Right ventricle myocardium superior (tissue), 1 donor: ENCODE results near the gene FYCO1. TPM values are rescaled to one million over a fixed set of nuclear protein-coding genes. Genes with fewer than 3 reads are reported as not detected.

ENCODE experiments used
- ATAC-seq: fragments of 200-7000 bp; cut with Tn5 transposase; one replicate; pipeline ENCODE4 v1.9.1; 2020; ENCODE audit warnings: mild to moderate bottlenecking; ENCODE audit not compliant: poor library complexity
- DNase-seq: peaks from one replicate; pipeline ENCODE4 v3.0.0-alpha.2; 2020
- intact Hi-C: fragments of 100-400 bp; cut with DNase I; formaldehyde crosslinking; loops from one replicate; pipeline ENCODE4 v1.11.2; 2022
- total RNA-seq: library from RNA; stranded (reverse); fragmentation: NEBNext Ultra II Directional; extraction: Animal tissue kit (Norgen Biotek cat#: 25700); gene quantifications from one replicate; pipeline ENCODE4 v1.2.1, GENCODE V29; 2021
- donor health status: DM: no; HTN: yes; CAD: no; lungs with severe emphysema.

The FYCO1 gene
- total RNA-seq, 1 donor from 2014 or later, result 120 TPM

- no peak for ATAC-seq
- no peak for DNase-seq
- intact Hi-C loops, result no loop called here
These were observed 111.0 kb downstream of the FYCO1 start for GRCh38 chr3:45884368-45885201.

- intact Hi-C loops, result no loop called here
- DNase-seq (no peak), ATAC-seq (peak; percentile 81)
These were observed 114.3 kb downstream of the FYCO1 start for GRCh38 chr3:45881078-45882022.

GRCh38 chr3:45880725-45881077, 114.9 kb downstream of the FYCO1 start:
- intact Hi-C loops, result no loop called here
- DNase-seq (no peak), ATAC-seq (no peak)

GRCh38 chr3:45878124-45878523, 117.5 kb downstream of the FYCO1 start:
- DNase-seq, result no peak
- intact Hi-C loops, result no loop called here
- ATAC-seq, result no peak

- ATAC-seq (no peak), DNase-seq (no peak)
- intact Hi-C loops, result no loop called here
These were observed 120.8 kb downstream of the FYCO1 start for GRCh38 chr3:45874677-45875346.

GRCh38 chr3:45873638-45874037, 122.0 kb downstream of the FYCO1 start:
- intact Hi-C loops, result no loop called here
- DNase-seq (no peak), ATAC-seq (no peak)

- intact Hi-C loops, result no loop called here
- ATAC-seq, result no peak
- no peak for DNase-seq
These were observed 122.6 kb downstream of the FYCO1 start for GRCh38 chr3:45873036-45873435.

GRCh38 chr3:45872569-45872968, 123.1 kb downstream of the FYCO1 start:
- intact Hi-C loops, result no loop called here
- DNase-seq (no peak), ATAC-seq (no peak)

- intact Hi-C loops, result no loop called here
- no peak for ATAC-seq
- DNase-seq, result no peak
These were observed 123.8 kb downstream of the FYCO1 start for GRCh38 chr3:45871780-45872179.

GRCh38 chr3:45870099-45870498, 125.5 kb downstream of the FYCO1 start:
- intact Hi-C loops, result no loop called here
- ATAC-seq (no peak), DNase-seq (no peak)

GRCh38 chr3:45869638-45870037, 126.0 kb downstream of the FYCO1 start:
- no peak for ATAC-seq
- intact Hi-C loops, result no loop called here

GRCh38 chr3:45868650-45869049, 127.0 kb downstream of the FYCO1 start:
- intact Hi-C loops, result no loop called here
- DNase-seq, result no peak
- ATAC-seq, result no peak

More at GRCh38 chr3:45869638-45870037, 126.0 kb downstream of the FYCO1 start:
- no peak for DNase-seq

GRCh38 chr3:45868213-45868612, 127.4 kb downstream of the FYCO1 start:
- intact Hi-C loops, result no loop called here
- no peak for DNase-seq

More at GRCh38 chr3:45868213-45868612, 127.4 kb downstream of the FYCO1 start:
- ATAC-seq, result no peak

Other genes starting within 250 kb of the FYCO1 start
- gene SLC6A20, start 199.3 kb downstream of the FYCO1 start, total RNA-seq, result not detected
- gene LZTFL1, start 153.7 kb downstream of the FYCO1 start, total RNA-seq, result 7.2 TPM
- gene CCR9, start 109.3 kb downstream of the FYCO1 start, total RNA-seq, result not detected
- gene CXCR6, start 52.4 kb downstream of the FYCO1 start, total RNA-seq, result 0.22 TPM
- gene XCR1, start 31.7 kb upstream of the FYCO1 start, total RNA-seq, result not detected
- gene CCR1, start 212.5 kb upstream of the FYCO1 start, total RNA-seq, result 2.7 TPM
- not detected for gene CCR3, start 246.6 kb upstream of the FYCO1 start, total RNA-seq